Neural progenitor cell (in vitro differentiated cells): Measurements from ENCODE around the gene CADM1. TPM values are rescaled to one million over a fixed set of nuclear protein-coding genes. Genes with fewer than 3 reads are reported as not detected.

Source experiments
- DNase-seq: peaks from one replicate; pipeline ENCODE4 v3.0.0-alpha.2; 2016; ENCODE audit warnings: low spot score
- H2AFZ ChIP-seq: fragments of 200-600 bp; sonication (generic); replicated peaks from 2 replicates; pipeline ENCODE4 v1.6.1; 2016; ENCODE audit warnings: antibody characterized with exemption
- H3F3A ChIP-seq: fragments of 200-600 bp; sonication (generic); 2 replicates; pipeline ENCODE4 v1.6.1; 2016; ENCODE audit warnings: antibody characterized with exemption, low read depth
- H3K27ac ChIP-seq: fragments of 200-600 bp; sonication (generic); 2 replicates; pipeline ENCODE4 v1.5.1; 2016; ENCODE audit warnings: mild to moderate bottlenecking
- H3K27me3 ChIP-seq: fragments of 200-600 bp; sonication (generic); 2 replicates; pipeline ENCODE4 v1.6.1; 2016; ENCODE audit warnings: mild to moderate bottlenecking, moderate library complexity
- H3K36me3 ChIP-seq: fragments of 200-600 bp; sonication (generic); 2 replicates; pipeline ENCODE4 v1.5.1; 2016
- H3K4me1 ChIP-seq: fragments of 200-600 bp; sonication (generic); 2 replicates; pipeline ENCODE4 v1.6.1; 2016; ENCODE audit warnings: mixed run types
- H3K4me2 ChIP-seq: fragments of 200-600 bp; sonication (generic); 2 replicates; pipeline ENCODE4 v1.6.1; 2016
- H3K4me3 ChIP-seq: fragments of 200-600 bp; sonication (generic); 2 replicates; pipeline ENCODE4 v1.5.1; 2016
- H3K79me2 ChIP-seq: fragments of 200-600 bp; sonication (generic); 2 replicates; pipeline ENCODE4 v1.6.1; 2016; ENCODE audit warnings: low read depth
- H3K9ac ChIP-seq: fragments of 200-600 bp; sonication (generic); 2 replicates; pipeline ENCODE4 v1.6.1; 2016
- H3K9me3 ChIP-seq: fragments of 200-600 bp; sonication (generic); 2 replicates; pipeline ENCODE4 v1.5.1; 2016; ENCODE audit warnings: low read depth
- H4K20me1 ChIP-seq: fragments of 200-600 bp; sonication (generic); 2 replicates; pipeline ENCODE4 v1.6.1; 2016; ENCODE audit warnings: low read depth
- H3K27ac Mint-ChIP-seq: 3 replicates; pipeline ENCODE4 v1.8.0; 2021; ENCODE audit warnings: mixed read lengths
- H3K27me3 Mint-ChIP-seq: 2 replicates; pipeline ENCODE4 v1.8.0; 2022; ENCODE audit warnings: low read depth, mild to moderate bottlenecking, inconsistent platforms, moderate library complexity, mixed read lengths; ENCODE audit not compliant: insufficient read depth
- H3K36me3 Mint-ChIP-seq: 3 replicates; pipeline ENCODE4 v1.8.0; 2021; ENCODE audit warnings: mixed read lengths
- H3K4me1 Mint-ChIP-seq: 3 replicates; pipeline ENCODE4 v1.8.0; 2021; ENCODE audit warnings: mixed read lengths
- H3K4me3 Mint-ChIP-seq: 3 replicates; pipeline ENCODE4 v1.8.0; 2021; ENCODE audit warnings: mild to moderate bottlenecking, moderate library complexity, mixed read lengths
- H3K9me3 Mint-ChIP-seq: 3 replicates; pipeline ENCODE4 v1.8.0; 2020; ENCODE audit warnings: mixed read lengths
- CTCF ChIP-seq: fragments of 200-600 bp; sonication (generic); IDR thresholded peaks from 2 replicates; pipeline ENCODE4 v1.5.1; 2017; ENCODE audit warnings: antibody characterized with exemption, mild to moderate bottlenecking
- EZH2 ChIP-seq: fragments of 200-600 bp; sonication (generic); IDR thresholded peaks from 2 replicates; pipeline ENCODE4 v1.6.1; 2017; ENCODE audit warnings: antibody characterized with exemption, mild to moderate bottlenecking, moderate library complexity
- EZH2phosphoT487 ChIP-seq: fragments of 200-600 bp; sonication (generic); IDR thresholded peaks from 2 replicates; pipeline ENCODE4 v1.6.1; 2017; ENCODE audit warnings: antibody characterized with exemption
- total RNA-seq: library from RNA; depleted of rRNA; stranded (reverse); fragments of >200 nt; gene quantifications from 2 replicates; pipeline ENCODE4 v1.2.3, GENCODE V29; 2015; ENCODE audit warnings: low replicate concordance

The CADM1 gene
- total RNA-seq, 1 donor from 2014 or later = 123 TPM

GRCh38 chr11:115348416-115348815 is 155.8 kb downstream of the CADM1 start:
- no peak overlapping the region for H3K27ac ChIP-seq
- peaks cover 13% of the 10 kb centered on the region for H4K20me1 ChIP-seq
- no peak overlapping the region for H3K4me2 ChIP-seq
- H3K4me3 ChIP-seq = no peak overlapping the region
- Mint-ChIP-seq H3K27me3 (no peaks in the 10 kb centered on the region), H3K27ac (no peak overlapping the region), H3K9me3 (no peaks in the 10 kb centered on the region), H3K4me3 (no peak overlapping the region), H3K4me1 (peaks cover 35% of the 10 kb centered on the region), H3K36me3 (no peaks in the 10 kb centered on the region)
- DNase-seq = no peak
- peaks cover 13% of the 10 kb centered on the region for H3F3A ChIP-seq
- no peak for TF ChIP-seq EZH2phosphoT487
- no peak for TF ChIP-seq CTCF
- no peak for TF ChIP-seq EZH2
- no peak overlapping the region for H2AFZ ChIP-seq
- H3K9me3 ChIP-seq = no peaks in the 10 kb centered on the region
- H3K36me3 ChIP-seq = no peaks in the 10 kb centered on the region
- H3K79me2 ChIP-seq = peaks cover 4% of the 10 kb centered on the region
- H3K9ac ChIP-seq = no peak overlapping the region
- no peaks in the 10 kb centered on the region for H3K27me3 ChIP-seq
- H3K4me1 ChIP-seq = peaks cover 40% of the 10 kb centered on the region

GRCh38 chr11:115347106-115347505 is 157.1 kb downstream of the CADM1 start:
- no peak overlapping the region for H3K4me3 Mint-ChIP-seq
- no peak overlapping the region for H3K27ac Mint-ChIP-seq
- Histone ChIP-seq H3K27me3 (no peaks in the 10 kb centered on the region), H3K9ac (no peak overlapping the region), H3K4me1 (peaks cover 40% of the 10 kb centered on the region), H3K4me3 (no peak overlapping the region), H3K36me3 (no peaks in the 10 kb centered on the region), H4K20me1 (peaks cover 13% of the 10 kb centered on the region), H3K9me3 (no peaks in the 10 kb centered on the region), H3F3A (peaks cover 13% of the 10 kb centered on the region), H3K79me2 (peaks cover 4% of the 10 kb centered on the region), H3K27ac (no peak overlapping the region), H2AFZ (no peak overlapping the region), H3K4me2 (no peak overlapping the region)
- DNase-seq = no peak
- no peaks in the 10 kb centered on the region for H3K9me3 Mint-ChIP-seq
- TF ChIP-seq EZH2 (no peak), EZH2phosphoT487 (no peak), CTCF (no peak)
- peaks cover 35% of the 10 kb centered on the region for H3K4me1 Mint-ChIP-seq
- H3K27me3 Mint-ChIP-seq = no peaks in the 10 kb centered on the region
- H3K36me3 Mint-ChIP-seq = no peaks in the 10 kb centered on the region

- H3K4me1 Mint-ChIP-seq = peaks cover 31% of the 10 kb centered on the region
Observed at GRCh38 chr11:115345840-115346239, 158.4 kb downstream of the CADM1 start.

More at GRCh38 chr11:115345840-115346239, 158.4 kb downstream of the CADM1 start:
- Histone ChIP-seq H3F3A (peaks cover 13% of the 10 kb centered on the region), H3K4me2 (no peak overlapping the region), H3K4me3 (no peak overlapping the region), H3K36me3 (no peaks in the 10 kb centered on the region), H3K27me3 (no peaks in the 10 kb centered on the region), H3K4me1 (peaks cover 33% of the 10 kb centered on the region), H2AFZ (no peak overlapping the region), H3K27ac (no peak overlapping the region), H3K79me2 (peaks cover 4% of the 10 kb centered on the region), H3K9ac (no peak overlapping the region), H3K9me3 (no peaks in the 10 kb centered on the region), H4K20me1 (peaks cover 13% of the 10 kb centered on the region)
- Mint-ChIP-seq H3K27ac (no peak overlapping the region), H3K4me3 (no peak overlapping the region), H3K27me3 (no peaks in the 10 kb centered on the region), H3K36me3 (no peaks in the 10 kb centered on the region), H3K9me3 (no peaks in the 10 kb centered on the region)
- no peak for TF ChIP-seq CTCF
- TF ChIP-seq EZH2 = no peak
- no peak for TF ChIP-seq EZH2phosphoT487
- no peak for DNase-seq
